Testis (tissue), 2 donors: Measurements from ENCODE around the gene DRGX.

Experiments
- POLR2A ChIP-seq: fragments of 450-650 bp; IDR thresholded peaks from one replicate; pipeline ENCODE4 v1.6.1; 2017; ENCODE audit warnings: antibody characterized with exemption, mild to moderate bottlenecking, moderate library complexity
- TF ChIP-seq, protein P1 (sequence below), 3 experiments: fragments of 450-650 bp in 2 of 3; fragments of 200-600 bp in 1 of 3; sonication (generic) in 1 of 3; IDR thresholded peaks; one replicate each; pipeline ENCODE4 v1.5.1; 2016 to 2019; ENCODE audit warnings: antibody characterized with exemption in 3 of 3, mild to moderate bottlenecking in 2 of 3, moderate library complexity in 1 of 3

DNA sequence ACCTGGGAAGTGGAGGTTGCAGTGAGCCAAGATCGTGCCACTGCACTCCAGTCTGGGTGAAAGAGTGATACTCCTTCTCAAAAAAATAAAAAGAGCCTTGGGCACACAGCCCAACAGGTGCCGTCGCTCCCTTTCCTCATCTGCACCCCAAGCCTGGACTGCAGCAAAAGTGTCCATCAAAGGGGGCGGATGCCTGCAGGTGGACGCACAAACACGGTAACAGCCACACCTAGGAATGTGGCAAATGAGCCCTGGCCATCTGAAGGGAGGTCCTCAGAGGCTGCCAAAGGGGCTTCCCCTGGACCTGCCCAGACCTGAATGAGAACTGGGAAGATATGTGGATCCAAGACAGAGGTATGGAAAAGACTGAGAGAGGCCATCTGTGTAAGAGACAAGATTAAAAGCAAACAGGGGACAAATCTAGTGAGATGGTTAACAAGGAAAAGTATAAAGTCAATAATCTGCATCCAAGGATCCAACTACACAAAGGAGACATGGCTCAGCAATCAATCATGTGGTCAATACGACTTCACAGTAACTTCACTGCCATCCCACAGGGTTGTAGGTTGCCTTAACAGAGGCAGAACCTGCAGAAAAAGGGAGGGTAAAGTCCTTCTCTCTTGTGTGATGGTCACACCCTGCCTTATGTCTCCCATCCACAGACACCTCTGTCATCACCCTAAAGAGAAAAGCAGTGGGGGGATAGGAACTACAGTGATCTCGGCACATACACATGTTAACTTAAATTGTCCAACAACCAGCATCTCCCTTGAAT, 25.4 kb downstream of the DRGX start:
- TF ChIP-seq, protein P1, sequence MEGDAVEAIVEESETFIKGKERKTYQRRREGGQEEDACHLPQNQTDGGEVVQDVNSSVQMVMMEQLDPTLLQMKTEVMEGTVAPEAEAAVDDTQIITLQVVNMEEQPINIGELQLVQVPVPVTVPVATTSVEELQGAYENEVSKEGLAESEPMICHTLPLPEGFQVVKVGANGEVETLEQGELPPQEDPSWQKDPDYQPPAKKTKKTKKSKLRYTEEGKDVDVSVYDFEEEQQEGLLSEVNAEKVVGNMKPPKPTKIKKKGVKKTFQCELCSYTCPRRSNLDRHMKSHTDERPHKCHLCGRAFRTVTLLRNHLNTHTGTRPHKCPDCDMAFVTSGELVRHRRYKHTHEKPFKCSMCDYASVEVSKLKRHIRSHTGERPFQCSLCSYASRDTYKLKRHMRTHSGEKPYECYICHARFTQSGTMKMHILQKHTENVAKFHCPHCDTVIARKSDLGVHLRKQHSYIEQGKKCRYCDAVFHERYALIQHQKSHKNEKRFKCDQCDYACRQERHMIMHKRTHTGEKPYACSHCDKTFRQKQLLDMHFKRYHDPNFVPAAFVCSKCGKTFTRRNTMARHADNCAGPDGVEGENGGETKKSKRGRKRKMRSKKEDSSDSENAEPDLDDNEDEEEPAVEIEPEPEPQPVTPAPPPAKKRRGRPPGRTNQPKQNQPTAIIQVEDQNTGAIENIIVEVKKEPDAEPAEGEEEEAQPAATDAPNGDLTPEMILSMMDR (IDR thresholded peaks at IDR 0.05), result no peak
- no peak for TF ChIP-seq POLR2A
